NCI-H1436 treated with DMSO at 0.1 percent for 48 hours (cell line): ENCODE measurements around the gene IFNGR2.
"Not testable (repeated sequence)": the region's sequence is repeated elsewhere in the genome, so short reads cannot be mapped to it uniquely, and the experiment has no call there.

ENCODE experiments used
- DNase-seq: peaks from one replicate; lab custom pipeline; 2025; lab: John Stamatoyannopoulos, UW

IFNGR2 gene

DNA sequence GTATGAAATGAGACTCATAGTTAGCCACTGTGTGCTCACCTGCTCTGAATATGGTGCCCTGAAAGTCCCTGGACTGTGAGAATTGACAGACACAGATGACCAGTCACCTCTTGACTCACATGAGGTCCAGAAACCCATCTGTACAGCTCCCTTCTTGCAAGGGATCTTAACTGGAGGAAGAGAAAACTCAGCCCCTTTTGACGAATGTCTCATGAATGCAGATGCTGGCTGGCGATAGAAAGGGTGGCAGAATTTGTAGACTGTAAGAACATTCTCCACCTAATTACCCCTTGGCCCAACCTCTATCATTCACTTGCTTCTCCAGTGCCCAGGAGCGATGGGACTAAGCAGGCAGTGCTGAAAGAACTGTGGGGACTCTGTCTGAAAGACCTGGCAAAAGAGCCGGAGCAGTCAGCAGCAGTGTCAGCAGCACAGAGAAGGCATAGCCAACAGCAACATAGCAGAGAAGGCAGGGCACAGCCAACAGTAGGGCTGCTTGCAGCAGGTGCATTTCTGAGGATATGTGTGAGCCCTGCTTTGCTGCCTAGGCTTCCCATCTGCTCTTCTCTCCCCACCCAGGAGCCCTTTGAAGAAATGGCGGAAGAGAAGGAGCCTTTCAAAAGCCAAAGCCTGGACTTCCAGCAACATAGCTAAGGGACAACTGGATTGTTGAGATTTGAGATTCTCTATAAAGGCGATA is 25.8 kb upstream of the IFNGR2 start:
- DNase-seq = no peak

DNA sequence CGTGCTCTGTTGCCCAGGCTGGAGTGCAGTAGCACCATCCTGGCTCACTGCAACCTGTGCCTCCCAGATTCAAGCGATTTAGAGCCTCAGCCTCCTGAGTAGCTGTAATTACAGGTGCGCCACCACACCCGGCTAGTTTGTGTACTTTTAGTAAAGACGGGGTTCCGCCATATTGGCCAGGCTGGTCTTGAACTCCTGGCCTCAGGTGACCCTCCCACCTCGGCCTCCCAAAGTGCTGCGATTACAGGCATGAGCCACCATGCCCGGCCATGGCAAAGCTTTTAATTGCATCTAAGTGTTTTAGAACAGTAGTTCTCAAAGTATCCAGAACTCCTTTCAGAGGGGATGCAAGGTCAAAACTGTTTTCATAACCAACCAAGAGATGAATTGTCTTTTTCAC is 25.1 kb upstream of the IFNGR2 start:
- DNase-seq = no peak

DNA sequence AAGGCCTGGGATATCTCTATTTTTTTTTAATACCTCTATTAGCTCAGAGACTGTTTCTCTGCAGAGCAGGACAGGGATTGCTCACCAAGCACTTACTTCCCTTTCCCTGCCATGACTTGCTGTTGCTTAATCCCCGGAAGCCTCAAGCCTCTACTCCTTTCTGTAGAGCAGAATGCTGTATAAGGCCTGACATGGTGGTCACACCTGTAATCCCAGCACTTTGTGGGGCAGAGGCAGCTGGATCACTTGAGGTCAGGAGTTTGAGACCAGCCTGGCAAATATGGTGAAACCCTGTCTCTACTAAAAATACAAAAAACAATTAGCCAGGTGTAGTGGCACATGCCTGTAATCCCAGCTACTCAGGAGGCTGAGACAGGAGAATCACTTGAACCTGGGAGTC is 23.3 kb upstream of the IFNGR2 start:
- DNase-seq = not testable (repeated sequence)

DNA sequence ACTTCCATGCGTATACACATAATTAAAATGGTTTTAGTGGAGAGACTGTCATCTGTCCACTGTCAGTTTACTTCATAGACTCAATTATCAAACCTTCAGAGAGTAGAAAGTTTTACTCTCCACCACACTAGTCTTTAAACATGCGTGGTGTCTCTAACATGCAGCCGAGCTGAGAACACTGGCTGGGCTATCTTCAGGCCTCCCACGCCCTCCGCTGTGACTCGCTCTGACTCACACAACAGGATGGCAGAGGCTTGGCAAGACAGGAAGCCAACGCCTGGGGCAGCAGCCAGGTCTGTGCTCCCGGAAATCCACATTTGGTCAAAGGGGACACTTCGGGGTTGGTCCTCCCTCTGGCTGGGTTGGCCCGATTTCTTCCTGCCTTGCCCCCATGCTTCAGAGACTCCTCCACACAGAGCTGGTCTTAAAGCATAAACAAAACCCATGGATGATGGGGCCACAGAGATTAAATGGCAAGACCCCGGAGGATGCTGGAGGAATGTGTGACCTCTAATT is 22.7 kb upstream of the IFNGR2 start:
- no peak for DNase-seq

DNA sequence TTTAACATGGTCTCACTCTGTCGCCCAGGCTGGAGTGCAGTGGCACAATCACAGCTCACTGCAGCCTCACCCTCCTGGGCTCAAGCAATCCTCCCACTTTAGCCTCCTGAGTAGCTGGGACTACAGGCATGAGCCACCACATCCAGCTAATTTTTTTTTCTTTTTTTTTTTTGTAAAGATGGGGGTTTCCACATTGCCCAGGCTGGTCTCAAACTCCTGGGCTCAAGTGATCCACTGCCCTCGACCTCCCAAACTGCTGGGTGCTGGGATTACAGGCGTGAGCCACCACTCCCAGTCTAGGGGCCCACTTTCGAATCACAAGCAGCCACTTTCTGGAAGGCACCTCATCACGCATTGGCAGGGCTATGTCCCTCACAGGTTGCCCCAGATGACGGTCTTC is 21.8 kb upstream of the IFNGR2 start:
- not testable (repeated sequence) for DNase-seq

DNA sequence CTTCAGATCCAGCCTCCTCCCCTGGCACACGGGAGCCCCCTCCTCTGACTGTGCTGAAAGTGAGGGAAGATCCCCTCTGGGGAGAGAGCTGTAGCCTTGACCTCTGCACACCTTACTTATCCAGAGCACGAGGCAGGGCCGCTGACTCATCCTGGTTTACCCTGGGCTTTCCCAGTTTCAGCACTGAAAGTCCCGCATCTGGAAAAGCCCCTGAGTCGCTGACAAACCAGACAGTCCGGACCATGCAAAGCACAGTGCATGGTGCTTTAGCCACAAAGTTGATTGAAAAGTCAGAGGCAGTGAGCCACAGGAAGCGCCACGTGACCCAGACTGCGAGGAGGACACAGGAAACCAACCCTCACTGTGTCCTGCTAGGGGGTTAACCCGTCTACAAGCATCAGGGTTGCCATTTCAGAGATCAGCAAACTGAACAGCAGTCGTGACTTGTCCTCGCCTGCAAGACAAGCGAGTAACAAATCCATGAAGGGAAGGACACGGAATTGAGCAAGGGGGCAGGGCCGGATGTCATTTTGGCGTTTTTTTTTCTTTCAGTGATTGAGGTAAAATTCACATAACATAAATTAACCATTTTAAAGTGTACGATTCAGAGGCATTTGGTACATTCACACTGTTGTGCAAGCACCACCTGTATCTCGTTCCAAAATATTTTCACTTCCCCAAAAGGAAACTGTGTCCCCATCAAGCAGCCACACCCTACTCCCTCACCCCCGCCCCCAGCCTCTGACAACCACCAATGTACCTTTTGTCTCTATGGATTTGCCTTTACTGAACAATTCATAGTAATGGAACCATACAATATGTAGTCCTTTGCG is 19.9 kb upstream of the IFNGR2 start:
- DNase-seq = no peak

DNA sequence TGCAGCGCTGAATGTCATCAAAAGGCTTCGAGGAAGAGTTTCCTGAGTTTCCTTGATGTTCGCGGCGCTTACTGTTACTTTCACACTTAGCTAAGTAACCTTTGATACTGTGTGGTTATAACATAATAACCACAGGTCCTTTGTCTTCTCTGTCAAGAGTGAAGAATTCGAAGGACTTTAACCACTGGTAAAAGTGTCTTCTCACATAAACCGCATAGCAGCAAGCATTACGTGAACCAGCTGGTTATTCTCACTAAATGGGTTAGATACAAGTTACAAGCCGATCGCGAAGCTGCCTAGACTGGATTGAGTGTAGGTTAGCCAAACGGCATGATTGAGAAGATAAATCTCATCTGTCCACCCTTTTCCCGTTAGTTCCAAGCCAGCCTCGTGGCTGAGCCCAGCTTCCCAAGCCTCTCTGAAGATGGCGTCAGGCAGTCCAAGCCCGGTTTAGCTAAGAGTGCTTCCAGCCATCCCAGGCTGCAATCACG is 18.3 kb upstream of the IFNGR2 start:
- DNase-seq = no peak

DNA sequence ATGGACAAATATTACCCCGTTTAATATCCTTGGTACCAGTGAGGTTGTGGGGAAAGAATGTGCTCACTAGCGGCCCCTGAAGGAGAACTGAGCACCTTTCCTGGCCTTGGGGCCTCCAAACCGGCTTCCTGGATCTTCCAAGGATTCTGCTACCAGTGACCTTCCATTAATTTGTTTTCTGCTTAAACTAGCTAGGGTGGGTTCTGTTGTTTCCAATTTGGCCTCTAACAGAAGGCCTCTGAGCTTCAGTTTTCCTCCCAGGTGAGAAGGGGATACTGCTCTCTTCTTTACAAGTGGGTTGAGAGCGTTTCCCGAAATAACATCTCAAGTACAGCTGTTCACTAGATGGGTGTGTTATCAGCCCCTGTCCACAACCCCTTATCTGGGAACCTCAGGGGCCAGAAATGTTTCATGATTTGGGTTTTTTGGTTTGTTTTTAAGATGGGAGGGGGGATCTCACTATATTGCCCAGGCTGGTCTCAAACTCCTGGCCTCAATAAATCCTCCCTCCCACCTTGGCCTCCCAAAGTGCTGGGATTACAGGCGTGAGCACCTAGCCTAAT is 16.9 kb upstream of the IFNGR2 start:
- no peak for DNase-seq

DNA sequence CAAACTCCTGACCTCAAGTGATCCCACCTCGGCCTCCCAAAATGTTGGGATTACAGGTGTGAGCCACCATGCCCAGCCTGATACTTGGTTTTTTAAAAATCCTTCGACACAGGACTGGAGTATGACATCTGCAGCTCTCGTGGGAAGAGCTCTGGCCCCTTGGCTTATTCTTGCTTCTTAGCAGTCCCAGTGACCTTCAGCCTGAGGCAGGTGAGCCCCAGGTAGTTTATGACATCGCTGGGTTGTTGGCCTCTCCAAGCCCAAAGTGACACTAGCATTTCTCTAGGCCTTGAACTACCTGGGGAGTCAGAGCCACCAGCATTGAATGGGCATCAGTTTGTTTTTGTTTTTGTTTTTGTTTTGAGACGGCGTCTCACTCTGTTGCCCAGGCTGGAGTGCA is 15.9 kb upstream of the IFNGR2 start:
- DNase-seq = no peak

DNA sequence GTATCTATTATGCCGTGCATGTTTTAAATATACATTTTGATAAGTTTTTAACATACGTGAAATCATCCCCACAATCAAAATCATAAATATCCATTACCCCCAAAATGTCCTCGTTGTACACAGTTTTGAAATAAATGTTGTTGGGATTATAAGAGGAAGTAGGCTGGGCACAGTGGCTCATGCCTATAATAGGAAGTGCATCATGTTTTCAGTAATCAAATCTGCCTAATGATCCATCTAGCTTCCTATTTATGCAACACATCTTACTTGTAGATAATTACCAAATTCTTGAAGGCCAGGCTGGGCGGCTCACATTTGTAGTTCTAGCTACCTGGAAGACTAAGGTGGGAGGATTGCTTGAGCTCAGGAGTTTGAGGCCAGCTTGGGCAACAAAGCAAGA is 15.0 kb upstream of the IFNGR2 start:
- no peak for DNase-seq

DNA sequence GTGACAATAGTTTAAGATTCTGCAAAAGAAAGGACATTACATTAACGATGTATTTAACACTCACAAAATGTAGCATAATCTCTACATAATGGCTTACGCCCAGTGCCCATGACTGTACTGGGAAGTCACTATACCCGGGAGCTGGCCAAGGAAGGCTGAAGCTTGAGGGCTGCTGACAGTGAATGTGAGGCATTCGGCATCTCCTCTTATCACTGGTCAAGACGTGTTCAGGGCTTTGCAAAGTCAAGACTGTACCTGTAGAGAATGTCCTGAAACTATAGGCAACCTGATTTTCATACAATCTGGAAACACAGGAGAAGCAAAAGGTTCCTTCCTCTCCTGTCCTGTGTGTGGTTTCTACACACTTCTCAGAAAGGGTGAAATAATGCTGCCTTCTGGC is 12.7 kb upstream of the IFNGR2 start:
- DNase-seq = no peak

DNA sequence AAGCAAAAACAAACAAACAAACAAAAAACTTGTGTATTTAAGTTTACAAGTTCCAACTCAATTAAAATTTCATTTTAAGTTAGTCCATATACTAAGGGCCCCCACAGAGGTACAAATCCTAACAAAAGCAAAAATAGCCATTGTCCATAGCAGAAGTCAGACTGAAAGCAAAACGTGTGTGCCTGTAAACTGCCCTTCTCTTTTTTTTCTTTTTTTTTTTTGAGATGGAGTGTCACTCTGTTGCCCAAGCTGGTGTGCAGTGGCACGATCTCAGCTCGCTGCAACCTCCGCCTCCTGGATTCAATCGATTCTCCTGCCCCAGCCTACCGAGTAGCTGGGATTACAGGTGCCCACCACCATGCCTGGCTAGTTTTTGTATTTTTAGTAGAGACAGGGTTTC is 11.6 kb upstream of the IFNGR2 start:
- no peak for DNase-seq

DNA sequence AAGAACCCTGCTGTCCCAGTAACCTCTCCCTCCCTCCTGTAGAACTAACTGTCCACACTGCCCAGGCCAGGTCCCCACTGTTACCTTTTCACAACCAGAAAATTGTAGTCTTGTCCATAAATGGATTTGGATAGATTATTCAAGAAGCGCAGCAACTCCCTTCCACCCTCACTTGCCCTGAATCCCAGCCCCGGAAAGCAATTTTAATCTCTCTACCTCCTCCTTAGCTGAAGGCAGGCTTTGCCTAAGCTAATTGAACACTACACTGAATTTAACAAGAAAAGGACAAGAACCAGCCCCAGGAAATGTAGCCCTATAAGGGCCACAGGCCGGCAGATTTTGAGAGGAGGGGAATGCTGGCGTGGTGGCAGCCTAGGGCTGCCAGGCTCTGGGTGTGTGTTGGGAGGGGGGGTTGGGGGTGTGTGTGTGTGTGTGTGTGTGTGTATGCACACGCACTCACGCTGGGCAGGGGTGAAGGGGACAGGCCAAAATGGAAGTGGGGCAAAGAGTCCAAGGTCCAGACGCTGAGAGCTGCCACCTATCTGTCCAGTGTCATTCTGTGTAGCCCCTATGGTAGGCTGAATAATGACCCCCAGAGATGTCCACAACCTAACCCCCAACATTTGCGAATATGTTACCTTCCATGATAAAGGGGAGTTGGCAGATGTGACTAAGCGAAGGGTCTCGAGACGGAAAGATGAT is 10.8 kb upstream of the IFNGR2 start:
- DNase-seq = no peak

DNA sequence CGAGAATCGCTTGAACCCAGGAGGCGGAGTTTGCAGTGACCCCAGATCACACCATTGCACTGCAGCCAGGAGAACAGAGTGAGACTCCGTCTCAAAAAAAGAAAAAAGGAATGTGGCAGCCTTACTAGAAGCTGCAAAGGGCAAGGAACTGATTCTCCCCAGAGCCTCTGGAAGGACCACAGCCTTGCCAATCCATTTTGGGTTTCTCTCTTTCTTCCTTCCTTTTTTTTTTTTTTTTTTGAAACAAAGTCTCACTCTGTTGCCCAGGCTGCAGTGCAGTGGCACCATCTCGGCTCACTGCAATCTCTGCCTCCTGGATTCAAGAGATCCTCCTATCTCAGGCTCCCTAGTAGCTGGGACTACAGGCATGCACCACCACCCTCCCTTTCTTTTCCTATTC is 9.9 kb upstream of the IFNGR2 start:
- no peak for DNase-seq

DNA sequence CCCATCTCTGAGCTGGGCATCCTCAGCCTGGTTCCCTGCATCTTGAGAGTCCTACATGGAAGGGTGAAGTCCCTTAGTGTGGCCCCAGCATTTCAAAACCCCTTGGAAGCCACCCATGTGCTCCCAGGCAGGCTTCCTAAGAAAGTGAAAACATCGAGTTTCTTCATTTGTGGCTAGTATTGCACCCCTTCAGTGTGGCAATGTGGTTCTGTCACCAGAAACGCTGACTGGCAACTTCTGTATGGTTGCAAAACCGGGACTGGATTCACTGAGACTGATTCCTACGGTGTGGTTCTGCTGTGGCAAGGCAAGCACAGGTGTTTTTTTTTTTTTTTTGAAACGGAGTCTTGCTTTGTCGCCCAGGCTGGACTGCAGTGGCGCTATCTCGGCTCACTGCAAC is 9.0 kb upstream of the IFNGR2 start:
- no peak for DNase-seq

DNA sequence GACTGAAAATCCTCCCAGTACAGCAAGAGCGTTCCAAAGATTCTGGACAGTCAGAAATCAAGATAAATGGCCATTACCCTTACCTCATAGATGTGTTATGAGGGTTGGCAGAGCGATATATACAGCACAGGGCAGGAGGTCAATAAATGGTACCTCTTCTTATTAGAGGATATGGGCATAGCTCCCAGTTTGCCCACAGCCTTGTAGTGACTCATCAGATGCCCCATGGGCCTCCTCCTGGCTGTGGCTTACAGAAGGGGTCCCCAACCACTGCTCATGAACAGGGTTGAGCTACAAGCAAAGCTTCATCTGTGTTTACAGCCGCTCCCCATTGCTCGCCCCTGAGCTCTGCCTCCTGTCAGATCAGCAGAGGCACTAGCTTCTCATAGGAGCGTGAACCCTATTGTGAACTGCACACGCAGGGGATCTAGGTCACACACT is 7.3 kb upstream of the IFNGR2 start:
- no peak for DNase-seq

DNA sequence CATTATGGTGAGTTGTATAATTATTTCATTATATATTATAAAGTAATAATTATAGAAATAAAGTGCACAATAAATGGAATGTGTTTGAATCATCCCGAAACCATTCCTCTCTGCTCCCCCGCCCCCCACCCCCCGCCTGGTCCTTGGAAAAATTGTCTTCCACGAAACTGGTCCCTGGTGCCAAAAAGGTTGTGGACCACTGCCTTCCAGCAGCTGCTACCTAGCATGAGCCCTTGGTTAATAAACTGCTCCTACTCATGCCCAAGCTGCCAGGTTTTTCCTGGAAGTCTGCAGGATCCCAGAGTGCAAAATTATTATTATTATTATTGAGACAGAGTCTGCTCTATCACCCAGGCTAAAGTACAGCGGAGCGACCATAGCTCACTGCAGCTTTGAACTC is 6.8 kb upstream of the IFNGR2 start:
- DNase-seq = no peak

DNA sequence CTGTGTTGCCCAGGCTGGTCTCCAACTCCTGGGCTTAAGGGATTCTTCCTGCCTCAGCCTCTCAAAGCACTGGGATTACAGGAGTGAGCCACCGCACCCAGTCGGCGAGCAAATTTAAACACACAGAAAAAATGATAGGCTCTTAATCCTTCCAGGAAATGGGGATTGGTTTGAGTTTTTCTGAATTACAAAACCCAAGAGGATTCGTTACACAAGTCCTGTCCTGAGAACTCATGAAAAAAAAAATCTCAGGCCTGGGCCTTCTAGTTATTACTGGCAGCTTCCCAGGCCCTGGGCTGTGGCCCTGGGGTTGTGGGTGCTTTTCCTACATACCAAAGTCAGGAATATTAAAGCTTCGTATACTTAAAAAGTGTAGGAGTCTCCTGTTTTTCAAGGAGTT is 6.3 kb upstream of the IFNGR2 start:
- no peak for DNase-seq

DNA sequence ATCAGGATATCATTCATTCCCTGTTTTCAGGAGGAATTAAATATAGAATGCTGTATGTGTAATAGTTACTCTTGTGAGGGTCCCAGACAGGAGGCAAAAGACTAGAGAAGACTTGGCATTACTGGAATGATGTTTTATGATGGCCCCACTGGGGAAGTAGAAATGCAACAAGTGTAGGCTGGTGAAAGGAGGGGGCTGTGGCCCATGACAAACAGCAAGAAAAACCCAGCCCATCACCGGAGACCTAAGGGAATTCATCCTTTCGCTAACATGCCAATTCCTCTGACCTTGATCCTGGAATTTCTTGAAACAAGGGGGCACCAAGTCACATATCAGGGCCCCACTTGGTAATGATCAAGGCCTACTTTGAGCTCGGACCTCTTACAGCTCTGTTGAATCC is 5.5 kb upstream of the IFNGR2 start:
- DNase-seq = no peak

DNA sequence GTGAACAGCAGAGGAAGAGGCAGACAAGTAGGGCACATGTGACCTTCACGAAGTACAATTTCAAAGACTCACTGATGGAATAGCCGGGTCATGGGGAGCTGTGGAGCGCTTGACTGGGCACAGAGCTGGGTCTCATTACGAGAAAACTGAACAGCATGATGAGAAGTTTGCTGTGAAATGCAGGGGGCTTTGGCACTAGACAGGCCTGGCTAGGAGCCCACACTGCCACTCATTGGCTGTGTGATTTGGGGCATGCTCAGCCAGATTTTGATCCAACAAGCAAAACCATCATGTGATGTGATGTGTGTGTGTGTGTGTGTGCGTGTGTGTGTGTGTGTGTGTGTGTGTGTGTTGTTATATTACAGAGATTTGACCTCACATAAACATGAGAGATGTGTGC is 4.9 kb upstream of the IFNGR2 start:
- no peak for DNase-seq

DNA sequence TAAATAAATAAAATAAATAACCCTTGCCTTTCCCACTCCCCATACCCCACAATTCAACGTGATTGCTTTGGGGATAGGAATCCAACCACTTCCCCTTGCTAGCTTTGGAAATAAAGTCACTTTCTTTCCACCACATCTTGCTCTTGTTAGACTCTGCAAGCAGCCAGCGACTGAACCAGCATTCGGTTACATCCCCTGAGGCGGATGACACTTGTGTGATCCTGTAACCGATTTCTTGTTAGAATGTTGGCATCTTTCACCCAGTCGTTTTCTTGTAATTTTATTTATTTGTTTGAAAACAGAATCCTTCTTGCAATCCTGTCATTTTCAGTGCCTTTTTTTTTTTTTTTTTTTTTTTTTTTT is 1.6 kb upstream of the IFNGR2 start:
- no peak for DNase-seq
